GM19468 (cell line): ENCODE measurements around the gene SNRNP35.
"Not testable (repeated sequence)": the region's sequence is repeated elsewhere in the genome, so short reads cannot be mapped to it uniquely, and the experiment has no call there.

Experiments
- ATAC-seq: cut with Tn5 transposase; IDR thresholded peaks from one replicate; pipeline ENCODE4 v1.9.1; 2021; ENCODE audit warnings: mild to moderate bottlenecking, moderate library complexity, moderate number of reproducible peaks; ENCODE audit not compliant: unreplicated experiment; ENCODE audit errors: extremely low read depth

The SNRNP35 gene

GRCh38 chr12:123485756-123486155 lies 27.8 kb downstream of the SNRNP35 start:
- no peak for ATAC-seq

GRCh38 chr12:123487428-123487827 lies 29.5 kb downstream of the SNRNP35 start:
- ATAC-seq = no peak

- no peak for ATAC-seq
Observed at GRCh38 chr12:123488539-123489230, 30.7 kb downstream of the SNRNP35 start.

DNA sequence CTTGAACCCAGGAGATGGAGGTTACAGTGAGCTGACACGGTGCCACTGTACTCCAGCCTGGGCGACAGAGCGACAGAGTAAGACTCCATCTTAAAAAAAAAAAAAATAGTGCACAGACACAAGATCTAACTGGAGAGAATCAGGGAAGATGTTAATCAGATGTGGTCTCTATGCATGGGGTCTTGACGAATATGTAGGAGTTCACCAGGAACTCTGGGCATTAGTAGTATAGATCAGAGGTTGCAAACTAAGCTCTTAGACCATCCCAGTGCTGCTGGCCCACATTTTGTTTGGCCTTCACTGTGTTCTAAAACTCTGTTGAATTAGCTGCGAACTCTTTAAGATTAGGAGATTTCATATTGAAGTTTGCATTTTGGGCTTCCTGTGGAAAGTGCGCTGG lies 31.6 kb downstream of the SNRNP35 start:
- no peak for ATAC-seq

- ATAC-seq = no peak
Observed at GRCh38 chr12:123490089-123490488, 32.1 kb downstream of the SNRNP35 start.

DNA sequence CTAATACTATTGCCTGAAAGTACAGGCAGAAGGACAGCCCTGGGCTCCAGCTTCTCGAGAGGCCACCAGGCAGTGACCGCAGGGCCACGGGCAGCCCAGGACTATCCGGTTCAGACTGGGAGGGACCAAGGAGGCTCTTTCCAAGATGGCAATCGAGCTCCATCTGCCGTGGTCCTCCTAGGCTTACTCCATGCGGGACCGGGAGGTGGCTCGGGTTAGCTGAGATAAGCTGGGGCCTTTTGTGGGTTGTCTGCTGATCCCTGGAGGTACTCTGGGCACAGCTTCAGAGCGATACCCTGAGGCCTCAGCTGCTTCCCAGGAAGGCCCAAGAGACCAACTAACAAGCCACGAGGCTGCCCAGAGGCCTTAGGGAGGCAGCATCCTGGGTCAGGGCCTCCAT lies 33.1 kb downstream of the SNRNP35 start:
- ATAC-seq = no peak

- ATAC-seq = no peak
Observed at GRCh38 chr12:123491481-123491880, 33.5 kb downstream of the SNRNP35 start.

GRCh38 chr12:123492339-123493039 lies 34.5 kb downstream of the SNRNP35 start:
- ATAC-seq = not testable (repeated sequence)

DNA sequence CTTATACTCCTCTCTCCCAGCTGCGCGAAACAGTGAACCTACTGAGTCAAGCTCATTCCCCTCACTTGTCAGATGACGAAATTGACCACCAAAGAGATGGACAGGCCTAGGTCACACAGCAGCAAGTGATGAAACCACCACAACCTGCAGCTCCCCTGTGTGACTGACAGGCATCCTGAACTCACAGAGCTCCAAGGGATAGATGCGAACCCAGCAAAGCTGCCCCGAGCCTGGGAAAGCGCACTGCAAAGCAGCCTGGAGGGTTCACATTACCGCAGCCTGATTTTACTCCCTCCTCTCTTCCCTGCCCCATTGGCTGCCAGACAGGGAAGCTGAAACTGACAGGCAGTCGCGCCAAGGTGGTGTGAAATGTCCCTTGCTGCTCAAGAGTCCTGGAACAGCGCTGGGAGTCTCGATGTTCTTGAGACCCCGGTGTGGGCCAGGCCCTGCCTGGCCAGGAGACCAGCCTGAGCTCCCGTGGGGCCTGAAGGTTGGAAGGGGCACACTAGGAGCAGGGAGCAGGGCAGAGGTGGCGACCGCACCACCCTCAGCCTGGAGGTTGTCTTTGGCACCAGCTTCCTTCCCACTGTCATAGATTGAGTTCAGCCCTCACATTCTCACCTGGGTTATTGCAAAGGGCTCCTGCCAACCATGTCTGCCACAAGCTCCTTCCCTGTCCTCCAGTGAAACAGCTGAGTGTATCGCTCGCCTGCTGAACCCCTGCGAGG lies 36.3 kb downstream of the SNRNP35 start:
- no peak for ATAC-seq

GRCh38 chr12:123497065-123497464 lies 39.1 kb downstream of the SNRNP35 start:
- ATAC-seq = no peak

DNA sequence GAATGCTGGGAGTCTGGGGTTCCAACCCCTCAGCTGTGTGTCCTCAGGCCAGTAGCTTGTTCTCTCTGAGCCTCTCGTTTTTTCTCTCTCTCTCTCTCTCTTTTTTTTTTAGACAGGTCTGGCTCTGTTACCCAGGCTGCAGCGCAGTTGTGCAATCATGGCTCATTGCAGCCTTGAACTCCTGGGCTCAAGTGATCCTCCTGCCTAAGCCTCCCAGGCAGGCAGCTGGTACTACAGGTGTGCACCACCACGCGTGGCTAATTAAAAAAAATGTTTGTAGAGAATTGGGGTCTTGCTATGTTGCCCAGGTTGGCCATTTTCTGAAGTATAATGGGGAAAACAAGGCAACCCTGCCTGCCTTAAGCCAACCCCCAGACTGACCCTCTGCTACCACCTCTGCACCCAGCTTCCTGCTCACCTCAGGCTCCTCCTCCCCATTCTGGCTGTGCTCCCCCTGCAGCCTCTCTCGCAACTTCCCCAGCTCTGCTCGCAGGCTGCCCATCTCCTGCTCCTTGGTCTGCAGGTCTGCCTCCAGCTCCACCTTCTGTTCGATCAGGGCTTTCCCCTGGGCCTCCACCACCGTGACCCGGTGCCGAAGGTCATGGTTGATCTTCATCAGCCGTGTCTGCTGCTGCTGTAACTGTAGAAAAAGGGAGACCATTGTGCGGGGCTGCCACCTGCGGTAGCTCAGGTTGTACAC lies 40.3 kb downstream of the SNRNP35 start:
- no peak for ATAC-seq

- no peak for ATAC-seq
Observed at GRCh38 chr12:123499332-123499731, 41.4 kb downstream of the SNRNP35 start.

- no peak for ATAC-seq
Observed at GRCh38 chr12:123502163-123502704, 44.3 kb downstream of the SNRNP35 start.

- ATAC-seq = no peak
Observed at GRCh38 chr12:123506059-123506842, 48.3 kb downstream of the SNRNP35 start.

DNA sequence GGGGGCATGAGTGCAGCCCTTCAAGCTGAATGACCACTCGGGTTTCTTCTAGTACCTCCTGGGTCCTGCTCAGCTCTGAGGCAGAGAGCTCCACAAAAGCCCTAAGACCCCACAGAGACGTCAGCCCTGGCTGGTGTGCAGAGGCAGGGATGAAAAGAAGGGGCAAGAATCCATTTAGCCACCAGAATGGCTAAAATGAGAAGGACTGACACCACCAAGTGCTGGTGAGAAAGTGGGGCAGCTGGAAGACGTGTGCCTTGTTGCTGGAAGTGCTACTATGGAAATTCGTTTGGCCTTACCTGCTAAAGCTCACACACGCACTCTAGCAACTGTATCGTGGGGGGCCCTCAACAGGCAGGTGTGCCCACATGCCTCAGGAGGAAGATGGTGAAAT lies 48.9 kb downstream of the SNRNP35 start:
- no peak for ATAC-seq

DNA sequence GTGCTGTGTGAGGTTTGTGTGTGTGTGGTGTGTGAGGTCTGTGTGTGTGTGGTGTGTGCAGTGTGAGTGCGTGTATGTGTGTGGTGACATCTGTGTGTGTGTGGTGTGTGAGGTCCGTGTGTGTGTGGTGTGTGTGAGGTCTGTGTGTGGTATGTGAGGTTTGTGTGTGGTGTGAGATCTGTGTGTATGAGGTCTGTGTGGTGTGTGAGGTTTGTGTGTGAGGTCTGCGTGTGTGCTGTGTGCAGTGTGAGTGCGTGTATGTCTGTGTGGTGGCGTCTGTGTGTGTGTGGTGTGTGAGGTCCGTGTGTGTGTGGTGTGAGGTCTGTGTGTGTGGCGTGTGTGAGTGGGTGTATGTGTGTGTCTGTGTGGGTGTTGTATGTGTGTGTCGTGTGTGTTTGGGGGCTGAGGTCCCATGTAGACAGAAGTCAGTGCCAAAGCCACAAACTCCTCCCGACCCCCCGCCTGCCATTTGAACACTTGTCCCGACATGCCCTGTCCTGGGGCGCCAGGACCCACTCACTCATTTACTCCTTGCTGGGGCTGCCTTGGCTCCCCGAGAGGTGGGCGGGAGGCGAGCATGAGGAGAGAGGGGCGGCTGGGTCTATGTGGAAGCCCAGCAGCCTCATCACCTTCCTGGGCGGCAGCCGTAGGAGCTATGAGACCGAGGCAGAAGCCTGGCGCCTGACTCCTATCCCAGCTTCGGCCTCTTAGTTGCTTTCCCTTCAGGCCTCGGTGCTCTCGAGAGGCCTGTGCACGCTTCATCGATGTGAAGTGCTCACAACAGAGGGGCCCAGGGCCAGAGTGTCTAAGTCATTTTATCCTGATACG lies 55.1 kb downstream of the SNRNP35 start:
- no peak for ATAC-seq

DNA sequence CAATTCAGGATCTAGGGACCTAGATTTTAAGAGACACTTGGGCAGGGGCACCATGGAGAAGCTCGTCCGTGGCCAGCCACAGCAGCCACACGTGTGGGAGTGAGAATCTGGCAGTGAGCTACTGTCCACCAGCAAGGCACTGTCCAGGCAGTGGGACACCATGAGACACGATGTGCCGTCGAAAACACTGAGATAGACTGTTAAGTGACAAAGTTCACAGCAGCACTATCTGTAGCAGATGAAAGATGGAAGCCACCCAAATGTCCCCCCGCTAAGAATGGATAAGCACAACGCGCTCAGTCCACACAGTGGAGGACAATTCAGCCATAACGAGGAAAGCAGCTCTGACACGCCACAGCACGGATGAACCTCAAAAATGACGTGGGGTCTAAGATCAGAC lies 55.9 kb downstream of the SNRNP35 start:
- ATAC-seq = no peak

GRCh38 chr12:123514582-123515221 lies 56.8 kb downstream of the SNRNP35 start:
- not testable (repeated sequence) for ATAC-seq
